Esophagus muscularis mucosa (tissue), 3 donors: ENCODE data around the gene SAFB.

ENCODE experiments used
- CTCF ChIP-seq, 3 experiments: fragments of 200-600 bp in 2 of 3; fragments of 450-650 bp in 1 of 3; sonication (generic) in 2 of 3; IDR thresholded peaks; one replicate each; pipeline ENCODE4 v1.5.1; 2017 to 2019; ENCODE audit warnings: antibody characterized with exemption in 3 of 3, mild to moderate bottlenecking in 2 of 3, moderate library complexity in 1 of 3
- POLR2A ChIP-seq: fragments of 450-650 bp; IDR thresholded peaks from one replicate; pipeline ENCODE4 v1.6.1; 2017; ENCODE audit warnings: antibody characterized with exemption, moderate library complexity, mild to moderate bottlenecking, low read depth
- POLR2AphosphoS5 ChIP-seq, 2 donors: sonication (generic); formaldehyde crosslinking; IDR thresholded peaks; one replicate each; pipeline ENCODE4 v1.6.1; 2017; ENCODE audit warnings: antibody characterized with exemption in 2 of 2

GRCh38 chr19:5643060-5643459 lies 20.2 kb downstream of the SAFB start:
- TF ChIP-seq CTCF (IDR thresholded peaks at IDR 0.05), result no peak
- TF ChIP-seq POLR2AphosphoS5 (IDR thresholded peaks at IDR 0.05), result no peak
- no peak for TF ChIP-seq POLR2A
